HG03039 (cell line): ENCODE data around the gene TRIOBP.
"Not testable (repeated sequence)": the region's sequence is repeated elsewhere in the genome, so short reads cannot be mapped to it uniquely, and the experiment has no call there.

Experiments used
- ATAC-seq: cut with Tn5 transposase; IDR thresholded peaks from one replicate; pipeline ENCODE4 v1.9.1; 2021; ENCODE audit warnings: mild to moderate bottlenecking, moderate library complexity; ENCODE audit not compliant: unreplicated experiment

TRIOBP gene, protein sequence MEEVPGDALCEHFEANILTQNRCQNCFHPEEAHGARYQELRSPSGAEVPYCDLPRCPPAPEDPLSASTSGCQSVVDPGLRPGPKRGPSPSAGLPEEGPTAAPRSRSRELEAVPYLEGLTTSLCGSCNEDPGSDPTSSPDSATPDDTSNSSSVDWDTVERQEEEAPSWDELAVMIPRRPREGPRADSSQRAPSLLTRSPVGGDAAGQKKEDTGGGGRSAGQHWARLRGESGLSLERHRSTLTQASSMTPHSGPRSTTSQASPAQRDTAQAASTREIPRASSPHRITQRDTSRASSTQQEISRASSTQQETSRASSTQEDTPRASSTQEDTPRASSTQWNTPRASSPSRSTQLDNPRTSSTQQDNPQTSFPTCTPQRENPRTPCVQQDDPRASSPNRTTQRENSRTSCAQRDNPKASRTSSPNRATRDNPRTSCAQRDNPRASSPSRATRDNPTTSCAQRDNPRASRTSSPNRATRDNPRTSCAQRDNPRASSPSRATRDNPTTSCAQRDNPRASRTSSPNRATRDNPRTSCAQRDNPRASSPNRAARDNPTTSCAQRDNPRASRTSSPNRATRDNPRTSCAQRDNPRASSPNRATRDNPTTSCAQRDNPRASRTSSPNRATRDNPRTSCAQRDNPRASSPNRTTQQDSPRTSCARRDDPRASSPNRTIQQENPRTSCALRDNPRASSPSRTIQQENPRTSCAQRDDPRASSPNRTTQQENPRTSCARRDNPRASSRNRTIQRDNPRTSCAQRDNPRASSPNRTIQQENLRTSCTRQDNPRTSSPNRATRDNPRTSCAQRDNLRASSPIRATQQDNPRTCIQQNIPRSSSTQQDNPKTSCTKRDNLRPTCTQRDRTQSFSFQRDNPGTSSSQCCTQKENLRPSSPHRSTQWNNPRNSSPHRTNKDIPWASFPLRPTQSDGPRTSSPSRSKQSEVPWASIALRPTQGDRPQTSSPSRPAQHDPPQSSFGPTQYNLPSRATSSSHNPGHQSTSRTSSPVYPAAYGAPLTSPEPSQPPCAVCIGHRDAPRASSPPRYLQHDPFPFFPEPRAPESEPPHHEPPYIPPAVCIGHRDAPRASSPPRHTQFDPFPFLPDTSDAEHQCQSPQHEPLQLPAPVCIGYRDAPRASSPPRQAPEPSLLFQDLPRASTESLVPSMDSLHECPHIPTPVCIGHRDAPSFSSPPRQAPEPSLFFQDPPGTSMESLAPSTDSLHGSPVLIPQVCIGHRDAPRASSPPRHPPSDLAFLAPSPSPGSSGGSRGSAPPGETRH (N-terminal part only)

DNA sequence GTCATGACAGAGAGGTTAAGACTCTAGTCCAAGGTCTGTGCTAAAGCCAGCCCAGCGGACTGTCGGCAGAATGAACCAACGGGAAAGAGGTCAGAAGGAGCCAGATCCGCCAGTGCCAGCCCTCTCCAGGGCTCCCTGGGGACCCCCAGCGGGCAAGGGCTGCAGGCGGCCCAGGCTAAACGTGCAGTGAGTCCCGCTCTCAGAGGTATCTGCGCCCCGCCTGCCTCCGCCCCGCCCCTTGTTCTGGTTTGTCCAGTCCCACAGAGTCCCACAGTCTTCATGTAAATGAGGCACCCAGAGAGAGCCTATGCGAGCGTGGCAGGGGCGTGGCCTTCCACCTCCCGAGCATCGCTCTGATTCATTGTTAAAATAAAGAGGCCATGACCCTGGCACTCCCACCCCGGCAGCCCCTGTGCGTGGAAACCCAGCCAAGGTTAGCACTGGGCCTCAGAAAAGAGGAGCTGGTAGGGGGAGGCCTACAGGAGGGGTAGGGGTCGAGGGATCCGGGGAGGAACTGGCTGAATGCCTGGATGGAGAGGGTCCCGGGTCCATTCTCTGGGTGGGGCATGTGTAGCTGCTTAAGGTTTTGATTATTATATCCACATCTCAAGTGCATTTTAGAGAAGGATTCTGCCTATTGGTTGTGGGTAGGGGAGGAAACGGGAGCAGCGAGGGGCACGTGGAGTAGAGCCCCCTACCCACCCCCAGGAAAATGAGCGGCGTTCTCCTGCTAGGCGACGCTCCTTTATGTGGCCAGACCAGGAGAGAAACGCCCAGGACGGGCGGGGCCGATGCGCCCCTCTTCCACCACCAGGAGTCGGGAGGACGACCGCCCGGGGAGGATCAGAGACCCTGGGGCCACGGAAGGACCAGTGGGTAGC is at the start of gene TRIOBP:
TSS of gene TRIOBP (plus strand) at position 392 of the 881 bp plus-strand sequence. CDS start 4,318 bp downstream, outside the sequence.
- ATAC-seq = peak; percentile 82

DNA sequence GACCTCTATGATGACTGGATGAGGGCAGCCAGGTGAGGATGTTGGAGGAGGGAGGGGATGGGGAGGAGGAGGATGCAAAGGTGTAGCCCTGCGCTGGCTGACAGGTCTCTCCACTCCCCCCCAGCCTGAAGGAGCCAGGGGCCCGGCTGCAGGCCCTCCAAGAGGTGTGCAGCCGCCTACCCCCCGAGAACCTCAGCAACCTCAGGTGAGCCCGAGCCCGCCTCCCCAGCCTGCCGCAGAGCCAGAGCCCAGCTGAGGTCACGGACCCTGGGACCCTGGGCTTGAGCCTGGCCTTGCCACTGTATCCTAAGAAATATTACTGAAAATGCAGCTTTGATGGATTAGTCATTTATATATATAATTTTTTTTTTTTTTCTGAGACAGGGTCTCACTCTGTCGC is 49.5 kb upstream of the TRIOBP start:
- ATAC-seq = no peak

- no peak for ATAC-seq
These were observed 48.9 kb upstream of the TRIOBP start for GRCh38 chr22:37647928-37648327.

- no peak for ATAC-seq
These were observed 46.2 kb upstream of the TRIOBP start for GRCh38 chr22:37650463-37651136.

- no peak for ATAC-seq
These were observed 42.1 kb upstream of the TRIOBP start for GRCh38 chr22:37654563-37655251.

GRCh38 chr22:37655252-37655563 is 41.6 kb upstream of the TRIOBP start:
- ATAC-seq = no peak

- not testable (repeated sequence) for ATAC-seq
These were observed 40.3 kb upstream of the TRIOBP start for GRCh38 chr22:37656583-37656982.

- ATAC-seq = no peak
These were observed 39.2 kb upstream of the TRIOBP start for GRCh38 chr22:37657590-37658132.

GRCh38 chr22:37658133-37659065 is 38.4 kb upstream of the TRIOBP start, which contains the start of gene PDXP:
PDXP (plus strand) TSS chr22:37658723; CDS start chr22:37658783, 60 bp downstream.
- ATAC-seq = peak; percentile 86

DNA sequence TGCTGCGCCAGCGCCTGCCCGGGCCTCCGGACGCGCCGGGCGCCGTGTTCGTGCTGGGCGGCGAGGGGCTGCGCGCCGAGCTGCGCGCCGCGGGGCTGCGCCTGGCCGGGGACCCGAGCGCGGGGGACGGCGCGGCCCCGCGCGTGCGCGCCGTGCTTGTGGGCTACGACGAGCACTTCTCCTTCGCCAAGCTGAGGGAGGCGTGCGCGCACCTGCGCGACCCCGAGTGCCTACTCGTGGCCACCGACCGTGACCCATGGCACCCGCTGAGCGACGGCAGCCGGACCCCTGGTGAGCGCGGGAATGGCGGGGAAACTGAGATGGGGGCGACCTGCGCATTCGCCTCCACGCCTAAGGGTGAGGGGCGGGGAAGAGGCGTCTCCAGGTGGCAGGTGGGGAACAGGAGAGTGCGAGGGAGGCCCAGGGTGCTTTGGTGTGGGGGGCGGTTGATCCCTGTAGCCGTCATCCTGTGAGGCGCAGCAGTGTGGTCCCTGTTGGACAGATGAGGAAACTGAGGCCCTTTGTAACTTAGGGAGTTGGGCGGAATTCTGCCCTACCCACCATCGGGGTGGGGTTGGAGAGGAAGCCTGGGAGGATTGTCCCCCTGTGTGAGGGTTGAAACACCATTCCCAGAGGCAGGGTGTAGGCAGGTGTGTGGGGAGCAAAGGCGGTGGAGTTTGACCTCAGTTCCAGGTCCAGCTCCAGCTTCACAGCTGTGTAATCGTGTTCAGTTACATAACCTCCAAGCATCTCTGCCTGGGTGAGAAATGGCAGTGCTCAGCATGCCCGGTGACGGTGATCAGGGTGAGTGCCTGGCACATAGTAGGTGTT is 37.6 kb upstream of the TRIOBP start:
- peak; percentile 14 for ATAC-seq

- no peak for ATAC-seq
These were observed 36.7 kb upstream of the TRIOBP start for GRCh38 chr22:37659897-37660708.

- no peak for ATAC-seq
These were observed 36.2 kb upstream of the TRIOBP start for GRCh38 chr22:37660709-37661045.

DNA sequence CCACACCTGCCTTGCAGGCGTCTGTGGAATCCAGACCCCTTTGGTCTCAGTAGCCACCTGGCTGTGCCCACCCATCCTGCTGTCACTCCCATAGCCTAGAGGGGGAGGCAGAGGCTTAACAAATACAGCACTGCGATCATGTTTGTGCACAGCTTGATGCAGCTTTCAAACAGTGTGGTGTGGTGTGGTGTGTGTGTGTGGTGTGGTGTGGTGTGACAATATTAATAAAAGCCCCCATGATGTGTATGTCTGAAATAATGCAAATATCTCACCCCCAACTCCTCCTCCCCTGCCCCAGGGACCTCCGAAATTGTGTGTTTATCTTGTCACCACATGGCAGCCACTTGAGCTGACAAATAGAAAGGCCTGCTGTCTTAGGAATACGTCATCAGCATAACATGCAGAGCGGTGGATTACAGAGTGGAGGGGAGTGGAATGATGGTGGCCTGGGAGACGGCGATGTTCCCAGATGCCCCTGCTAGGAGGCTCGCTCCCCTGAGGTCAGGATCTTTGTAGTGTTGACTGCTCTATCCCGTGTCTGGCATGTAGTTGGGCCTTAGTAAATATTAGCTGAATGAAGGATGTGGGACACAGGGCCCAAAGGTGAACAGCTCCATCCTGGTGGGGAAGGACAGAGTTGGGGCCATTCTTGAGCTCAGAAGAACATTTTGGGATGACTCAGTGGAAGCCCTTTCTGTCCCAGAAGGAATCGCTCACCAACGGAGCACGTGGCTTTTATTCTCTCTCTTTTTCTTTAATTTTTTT is 35.5 kb upstream of the TRIOBP start:
- ATAC-seq = no peak

DNA sequence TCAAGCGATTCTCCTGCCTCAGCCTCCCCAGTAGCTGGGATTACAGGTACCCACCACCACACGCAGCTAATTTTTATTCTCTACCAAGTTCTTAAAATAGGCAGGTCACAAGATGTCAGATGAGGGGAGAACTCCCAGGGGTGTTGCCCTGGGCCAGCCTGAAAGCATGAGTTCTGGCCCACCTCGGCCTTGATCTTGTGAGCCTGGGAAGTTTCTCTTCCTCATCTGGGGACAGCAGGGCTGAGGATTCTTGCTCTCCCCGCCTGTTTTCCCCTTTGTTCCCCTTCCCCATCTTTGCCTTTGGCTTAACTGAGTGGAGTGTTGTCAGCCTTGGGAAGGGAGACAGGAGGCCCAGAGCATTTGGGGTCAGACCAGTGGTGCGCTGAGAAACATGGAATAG is 34.8 kb upstream of the TRIOBP start:
- ATAC-seq = no peak

DNA sequence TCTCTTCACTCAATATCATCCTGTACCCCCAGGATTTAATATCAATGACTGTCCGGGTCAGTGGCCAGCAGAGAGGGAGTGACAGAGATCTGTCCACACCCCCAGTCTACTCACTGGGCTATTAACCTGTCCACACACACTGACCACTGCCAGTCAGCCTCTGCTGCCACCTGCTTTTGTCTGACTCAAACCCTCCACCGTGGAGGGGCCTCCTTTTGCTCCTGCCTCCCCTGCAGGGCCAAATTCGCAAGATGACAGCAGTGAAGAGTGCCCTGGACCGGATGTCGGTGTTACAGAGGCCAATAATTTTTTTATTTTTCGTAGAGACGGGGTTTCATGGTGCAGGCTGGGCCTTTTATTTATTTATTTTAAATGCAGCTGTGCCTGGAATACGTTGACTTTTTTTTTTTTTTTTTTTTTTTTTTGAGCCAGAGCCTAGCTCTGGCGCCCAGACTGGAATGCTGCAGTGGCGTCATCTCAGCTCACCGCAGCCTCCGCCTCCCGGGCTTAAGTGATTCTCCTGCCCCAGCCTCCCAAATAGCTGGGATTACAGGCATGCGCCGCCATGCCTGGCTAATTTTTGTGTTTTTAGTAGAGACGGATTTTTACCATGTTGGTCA is 33.2 kb upstream of the TRIOBP start:
- no peak for ATAC-seq
